GM12864 (cell line): ENCODE results near the gene ANKRD13B.

Experiments used
- DNase-seq: peaks from one replicate; pipeline ENCODE4 v3.0.0-alpha.2; 2011; ENCODE audit warnings: low read depth
- H3K4me3 ChIP-seq: 2 replicates; pipeline ENCODE4 v1.5.1; 2011; ENCODE audit warnings: mild to moderate bottlenecking, low read depth, low read length, control low read depth
- CTCF ChIP-seq: IDR thresholded peaks from 2 replicates; pipeline ENCODE4 v1.5.1; 2011; ENCODE audit warnings: low read depth, mild to moderate bottlenecking, moderate library complexity, low read length, control low read depth, inconsistent platforms; ENCODE audit errors: missing control alignments

ANKRD13B gene

GRCh38 chr17:29597361-29598172 lies 4.6 kb downstream of the ANKRD13B start:
- DNase-seq: no peak
- TF ChIP-seq CTCF: no peak
- H3K4me3 ChIP-seq: no peak overlapping the region

GRCh38 chr17:29603109-29603674 lies 10.3 kb downstream of the ANKRD13B start:
- no peak for DNase-seq
- no peak for TF ChIP-seq CTCF
- no peak overlapping the region for H3K4me3 ChIP-seq

GRCh38 chr17:29607557-29608195 lies 14.7 kb downstream of the ANKRD13B start:
- TF ChIP-seq CTCF: no peak
- no peak for DNase-seq
- H3K4me3 ChIP-seq: no peak overlapping the region

- no peak for DNase-seq
- TF ChIP-seq CTCF: no peak
These were observed 16.1 kb downstream of the ANKRD13B start for GRCh38 chr17:29608986-29609385.

GRCh38 chr17:29610395-29610794 lies 17.5 kb downstream of the ANKRD13B start:
- no peak for DNase-seq
- no peak for TF ChIP-seq CTCF
- H3K4me3 ChIP-seq: no peak overlapping the region

More at GRCh38 chr17:29608986-29609385, 16.1 kb downstream of the ANKRD13B start:
- no peak overlapping the region for H3K4me3 ChIP-seq

GRCh38 chr17:29611351-29612093 lies 18.6 kb downstream of the ANKRD13B start:
- DNase-seq: no peak
- H3K4me3 ChIP-seq: no peak overlapping the region
- no peak for TF ChIP-seq CTCF
